ENCODE measurements around the gene ULK4.

Gene ULK4

GRCh38 chr3:41991437-41991836 is 29.5 kb upstream of the ULK4 start:
- Histone ChIP-seq H3K36me3 (ENCODE audit: insufficient read depth, low read length) (no peaks in the 10 kb centered on the region), H3K9ac (ENCODE audit: low read depth, low read length, poor library complexity, severe bottlenecking) (no peak overlapping the region), H3F3A (ENCODE audit: low read depth) (no peaks in the 10 kb centered on the region), H3K4me1 (ENCODE audit: insufficient read depth, low read length, poor library complexity, severe bottlenecking) (no peaks in the 10 kb centered on the region), H3K79me2 (ENCODE audit: insufficient read depth, low read length) (no peaks in the 10 kb centered on the region), H3K9me2 (replicated peaks; ENCODE audit: low read depth, low read length) (no peaks in the 10 kb centered on the region), H4K20me1 (ENCODE audit: insufficient read depth, low read length, poor library complexity, severe bottlenecking) (no peaks in the 10 kb centered on the region), H3K9me3 (ENCODE audit: insufficient read depth, low read depth, low read length) (no peaks in the 10 kb centered on the region), H3K4me3 (ENCODE audit: low read length, poor library complexity, severe bottlenecking) (no peak overlapping the region), H3K4me2 (ENCODE audit: low read depth, low read length, poor library complexity, severe bottlenecking) (no peak overlapping the region), H2AFZ (ENCODE audit: low read length) (no peak overlapping the region), H3K27me3 (ENCODE audit: insufficient read depth, low read length, poor library complexity, severe bottlenecking) (no peaks in the 10 kb centered on the region)
- TF ChIP-seq EZH2phosphoT487 (IDR thresholded peaks at IDR 0.05; ENCODE audit: borderline replicate concordance) (no peak), CTCF (conservative IDR thresholded peaks at IDR 0.05; ENCODE audit: low read length) (no peak)

GRCh38 chr3:41989518-41989917 is 27.6 kb upstream of the ULK4 start:
- Histone ChIP-seq H3K4me3 (ENCODE audit: low read length, poor library complexity, severe bottlenecking) (no peak overlapping the region), H3K27me3 (ENCODE audit: insufficient read depth, low read length, poor library complexity, severe bottlenecking) (no peaks in the 10 kb centered on the region), H4K20me1 (ENCODE audit: insufficient read depth, low read length, poor library complexity, severe bottlenecking) (no peaks in the 10 kb centered on the region), H3K79me2 (ENCODE audit: insufficient read depth, low read length) (no peaks in the 10 kb centered on the region), H3K9ac (ENCODE audit: low read depth, low read length, poor library complexity, severe bottlenecking) (no peak overlapping the region), H3F3A (ENCODE audit: low read depth) (no peaks in the 10 kb centered on the region), H2AFZ (ENCODE audit: low read length) (no peak overlapping the region), H3K9me3 (ENCODE audit: insufficient read depth, low read depth, low read length) (no peaks in the 10 kb centered on the region), H3K9me2 (replicated peaks; ENCODE audit: low read depth, low read length) (no peaks in the 10 kb centered on the region), H3K4me1 (ENCODE audit: insufficient read depth, low read length, poor library complexity, severe bottlenecking) (no peaks in the 10 kb centered on the region), H3K4me2 (ENCODE audit: low read depth, low read length, poor library complexity, severe bottlenecking) (no peak overlapping the region), H3K36me3 (ENCODE audit: insufficient read depth, low read length) (no peaks in the 10 kb centered on the region)
- TF ChIP-seq CTCF (conservative IDR thresholded peaks at IDR 0.05; ENCODE audit: low read length), result no peak
- no peak for TF ChIP-seq EZH2phosphoT487 (IDR thresholded peaks at IDR 0.05; ENCODE audit: borderline replicate concordance)

- H3F3A ChIP-seq (ENCODE audit: low read depth), result no peaks in the 10 kb centered on the region
- no peak overlapping the region for H3K4me3 ChIP-seq (ENCODE audit: low read length, poor library complexity, severe bottlenecking)
- no peaks in the 10 kb centered on the region for H3K9me3 ChIP-seq (ENCODE audit: insufficient read depth, low read depth, low read length)
- no peaks in the 10 kb centered on the region for H3K27me3 ChIP-seq (ENCODE audit: insufficient read depth, low read length, poor library complexity, severe bottlenecking)
- H3K9me2 ChIP-seq (replicated peaks; ENCODE audit: low read depth, low read length), result no peaks in the 10 kb centered on the region
- no peaks in the 10 kb centered on the region for H3K36me3 ChIP-seq (ENCODE audit: insufficient read depth, low read length)
- no peaks in the 10 kb centered on the region for H3K4me1 ChIP-seq (ENCODE audit: insufficient read depth, low read length, poor library complexity, severe bottlenecking)
- H3K4me2 ChIP-seq (ENCODE audit: low read depth, low read length, poor library complexity, severe bottlenecking), result no peak overlapping the region
- no peak for TF ChIP-seq CTCF (conservative IDR thresholded peaks at IDR 0.05; ENCODE audit: low read length)
- no peak for TF ChIP-seq EZH2phosphoT487 (IDR thresholded peaks at IDR 0.05; ENCODE audit: borderline replicate concordance)
- H4K20me1 ChIP-seq (ENCODE audit: insufficient read depth, low read length, poor library complexity, severe bottlenecking), result no peaks in the 10 kb centered on the region
- no peak overlapping the region for H3K9ac ChIP-seq (ENCODE audit: low read depth, low read length, poor library complexity, severe bottlenecking)
- no peak overlapping the region for H2AFZ ChIP-seq (ENCODE audit: low read length)
- H3K79me2 ChIP-seq (ENCODE audit: insufficient read depth, low read length), result no peaks in the 10 kb centered on the region
Measured at GRCh38 chr3:41987627-41988026, 25.7 kb upstream of the ULK4 start.
